NCI-H128 (cell line): ENCODE data around the gene IPO7.
A peak's percentile ranks its signal among the peaks of the same experiment; 100 is the strongest.
"Not testable (repeated sequence)": the region's sequence is repeated elsewhere in the genome, so short reads cannot be mapped to it uniquely, and the experiment has no call there.

ENCODE experiments used
- DNase-seq: peaks from one replicate; lab custom pipeline; 2025; ENCODE audit not compliant: unreplicated experiment; lab: John Stamatoyannopoulos, UW

The IPO7 gene

GRCh38 chr11:9384535-9385326 lies at the start of gene IPO7:
Gene IPO7 (plus strand): TSS chr11:9384652. CDS start chr11:9384764, 112 bp downstream.
- DNase-seq: peak; percentile 65

GRCh38 chr11:9341638-9342178 lies 42.7 kb upstream of the IPO7 start:
- DNase-seq: no peak

- DNase-seq: no peak
Measured at GRCh38 chr11:9344061-9344680, 40.3 kb upstream of the IPO7 start.

- no peak for DNase-seq
Measured at GRCh38 chr11:9347100-9347499, 37.4 kb upstream of the IPO7 start.

- DNase-seq: not testable (repeated sequence)
Measured at GRCh38 chr11:9347779-9348178, 36.7 kb upstream of the IPO7 start.

GRCh38 chr11:9351321-9351881 lies 33.1 kb upstream of the IPO7 start:
- no peak for DNase-seq

GRCh38 chr11:9357041-9357440 lies 27.4 kb upstream of the IPO7 start:
- no peak for DNase-seq

- DNase-seq: not testable (repeated sequence)
Measured at GRCh38 chr11:9360862-9361622, 23.4 kb upstream of the IPO7 start.

GRCh38 chr11:9362393-9362863 lies 22.0 kb upstream of the IPO7 start:
- no peak for DNase-seq

GRCh38 chr11:9363954-9364912 lies 20.2 kb upstream of the IPO7 start:
- DNase-seq: peak; percentile 59

- DNase-seq: no peak
Measured at GRCh38 chr11:9367551-9367950, 16.9 kb upstream of the IPO7 start.

GRCh38 chr11:9377036-9377435 lies 7.4 kb upstream of the IPO7 start:
- no peak for DNase-seq

- no peak for DNase-seq
Measured at GRCh38 chr11:9379041-9379440, 5.4 kb upstream of the IPO7 start.

GRCh38 chr11:9380773-9381172 lies 3.7 kb upstream of the IPO7 start:
- no peak for DNase-seq

- peak; percentile 43 for DNase-seq
Measured at GRCh38 chr11:9385327-9385899, 961 bp downstream of the IPO7 start.

- no peak for DNase-seq
Measured at GRCh38 chr11:9386086-9386485, 1.6 kb downstream of the IPO7 start.

GRCh38 chr11:9386901-9387300 lies 2.4 kb downstream of the IPO7 start:
- DNase-seq: no peak

GRCh38 chr11:9396310-9396709 lies 11.9 kb downstream of the IPO7 start:
- no peak for DNase-seq

- no peak for DNase-seq
Measured at GRCh38 chr11:9396752-9397151, 12.3 kb downstream of the IPO7 start.
